Sigmoid colon (tissue), 7 donors: ENCODE results near the gene KRAS. TPM values are rescaled to one million over a fixed set of nuclear protein-coding genes. Genes with fewer than 3 reads are reported as not detected.

ENCODE experiments used
- DNase-seq: peaks from one replicate; pipeline ENCODE4 v3.0.0-alpha.2; 2019
- H3K27ac ChIP-seq, 4 donors: fragments of 200-600 bp; sonication (generic); one replicate each; pipeline ENCODE4 v1.5.1; 2016 to 2019; ENCODE audit warnings: mild to moderate bottlenecking in 1 of 4
- H3K27me3 ChIP-seq, 3 donors: fragments of 200-600 bp; sonication (generic); one replicate each; pipeline ENCODE4 v1.5.1; 2019; ENCODE audit warnings: mild to moderate bottlenecking in 1 of 3
- H3K36me3 ChIP-seq, 4 donors: fragments of 200-600 bp; sonication (generic); one replicate each; pipeline ENCODE4 v1.5.1; 2016 to 2019
- H3K4me1 ChIP-seq, 4 donors: fragments of 200-600 bp; sonication (generic); one replicate each; pipeline ENCODE4 v1.5.1; 2017 to 2019
- H3K4me3 ChIP-seq, 4 donors: fragments of 200-600 bp; sonication (generic); one replicate each; pipeline ENCODE4 v1.5.1; 2017 to 2019; ENCODE audit warnings: mild to moderate bottlenecking in 2 of 4, moderate library complexity in 1 of 4
- H3K9me3 ChIP-seq, 4 donors: fragments of 200-600 bp in 3 of 4; sonication (generic) in 3 of 4; one replicate each; pipeline versions ENCODE4 v1.5.1 to v1.6.1; 2013 to 2019
- EP300 ChIP-seq, 4 donors: sonication (generic); formaldehyde crosslinking; IDR thresholded peaks; one replicate each; pipeline ENCODE4 v1.6.1; 2017; ENCODE audit warnings: antibody characterized with exemption in 4 of 4
- POLR2A ChIP-seq, 2 donors: fragments of 450-650 bp; IDR thresholded peaks; one replicate each; pipeline ENCODE4 v1.6.1; 2016; ENCODE audit warnings: antibody characterized with exemption in 2 of 2, mild to moderate bottlenecking in 2 of 2, moderate library complexity in 2 of 2
- POLR2AphosphoS5 ChIP-seq, 4 donors: sonication (generic); formaldehyde crosslinking; IDR thresholded peaks; one replicate each; pipeline ENCODE4 v1.6.1; 2017; ENCODE audit warnings: antibody characterized with exemption in 4 of 4
- WGBS, 2 donors: extraction: QIAGEN DNeasy Blood & Tissue Kit; methylation state at CpG; one replicate each; pipeline ENCODE4 v1.1.7; 2013; 5-methylcytosine and 5-hydroxymethylcytosine counted together
- intact Hi-C: fragments of 100-400 bp; cut with DNase I; formaldehyde crosslinking; loops from one replicate; pipeline ENCODE4 v1.15.1; 2023
- polyA plus RNA-seq, 3 donors: library from polyadenylated mRNA; stranded (reverse); fragments of 200-250 nt; gene quantifications; one replicate each; pipeline ENCODE4 v1.2.3, GENCODE V29; 2013
- total RNA-seq, 4 donors: library from RNA; depleted of rRNA; stranded (reverse); fragments of >200 nt; gene quantifications; one replicate each; pipeline ENCODE4 v1.1.0, GENCODE V29; 2016
- TF ChIP-seq, protein P1 (sequence below), 4 experiments: fragments of 450-650 bp in 3 of 4; fragments of 200-600 bp in 1 of 4; IDR thresholded peaks; one replicate each; pipeline ENCODE4 v1.5.1; 2016 to 2019; ENCODE audit warnings: antibody characterized with exemption in 4 of 4, mild to moderate bottlenecking in 3 of 4, moderate library complexity in 2 of 4
- donor health status: healthy with polysubstance abuse.
- donor health status: Bipolar disorder and iron deficiency.
- donor health status: healthy.

KRAS gene
- total and polyA plus RNA-seq, 7 donors: 19.4 to 40.2 (median 23.9) TPM

DNA sequence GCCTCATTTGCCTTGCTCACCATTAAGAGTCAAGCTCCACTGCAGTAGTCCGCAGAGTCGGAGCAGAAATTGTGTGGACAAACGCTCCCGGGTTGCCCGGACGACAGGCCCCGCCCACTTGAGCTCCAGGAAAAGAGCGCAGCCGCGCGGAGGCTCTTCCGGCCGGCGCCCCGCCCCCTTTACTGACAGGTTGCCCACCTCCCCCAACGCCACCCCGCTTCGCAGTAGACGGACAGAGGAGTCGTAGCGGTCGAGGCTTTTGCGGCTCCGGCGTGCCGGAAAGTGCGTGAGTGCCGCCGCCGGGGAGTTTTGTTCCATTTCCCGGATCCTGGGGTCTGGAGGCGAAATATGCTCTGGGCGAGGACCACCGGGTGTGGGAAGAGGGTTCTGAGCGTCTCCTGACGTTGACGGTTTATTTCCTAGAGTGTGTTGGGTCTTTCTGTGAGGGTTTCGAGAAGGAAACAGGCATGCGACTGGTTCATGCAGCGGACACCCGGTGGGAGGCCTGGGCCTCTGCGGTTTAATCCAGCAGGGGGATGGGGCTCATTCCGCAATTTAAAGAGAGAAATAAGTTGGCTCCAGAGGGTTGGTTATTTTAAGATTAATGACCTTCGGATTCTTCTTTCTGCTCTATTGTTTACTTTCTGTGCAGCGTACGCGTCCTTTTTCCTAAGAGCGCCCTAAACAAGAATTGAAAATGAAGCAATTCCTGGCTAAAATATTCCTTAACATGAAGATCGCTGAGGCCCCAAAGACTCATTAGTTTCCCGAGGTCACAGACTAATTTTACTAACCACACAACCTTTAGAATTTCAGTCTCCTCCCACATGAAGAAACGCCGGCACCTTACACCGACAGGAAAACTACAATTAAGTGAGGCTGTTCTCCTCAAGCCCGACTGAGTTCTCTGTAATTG lies 55.4 kb downstream of the KRAS start, which contains the start of the genes DNAI7 and ETFRF1:
TSS of gene DNAI7 (minus strand) at position 105 of the 916 bp plus-strand sequence. CDS start at position 23, 82 bp downstream.
TSS of gene ETFRF1 (plus strand) at position 182 of the 916 bp plus-strand sequence. CDS start 8,720 bp downstream, outside the sequence.
- TF ChIP-seq EP300 (IDR thresholded peaks at IDR 0.05): peak in 1 of 4 donors; percentile 38
- TF ChIP-seq, protein P1, sequence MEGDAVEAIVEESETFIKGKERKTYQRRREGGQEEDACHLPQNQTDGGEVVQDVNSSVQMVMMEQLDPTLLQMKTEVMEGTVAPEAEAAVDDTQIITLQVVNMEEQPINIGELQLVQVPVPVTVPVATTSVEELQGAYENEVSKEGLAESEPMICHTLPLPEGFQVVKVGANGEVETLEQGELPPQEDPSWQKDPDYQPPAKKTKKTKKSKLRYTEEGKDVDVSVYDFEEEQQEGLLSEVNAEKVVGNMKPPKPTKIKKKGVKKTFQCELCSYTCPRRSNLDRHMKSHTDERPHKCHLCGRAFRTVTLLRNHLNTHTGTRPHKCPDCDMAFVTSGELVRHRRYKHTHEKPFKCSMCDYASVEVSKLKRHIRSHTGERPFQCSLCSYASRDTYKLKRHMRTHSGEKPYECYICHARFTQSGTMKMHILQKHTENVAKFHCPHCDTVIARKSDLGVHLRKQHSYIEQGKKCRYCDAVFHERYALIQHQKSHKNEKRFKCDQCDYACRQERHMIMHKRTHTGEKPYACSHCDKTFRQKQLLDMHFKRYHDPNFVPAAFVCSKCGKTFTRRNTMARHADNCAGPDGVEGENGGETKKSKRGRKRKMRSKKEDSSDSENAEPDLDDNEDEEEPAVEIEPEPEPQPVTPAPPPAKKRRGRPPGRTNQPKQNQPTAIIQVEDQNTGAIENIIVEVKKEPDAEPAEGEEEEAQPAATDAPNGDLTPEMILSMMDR (IDR thresholded peaks at IDR 0.05): peak in 2 of 4 experiments; percentile 24 to 28
- peak; percentile 87 to 97 (median 90) for TF ChIP-seq POLR2AphosphoS5 (IDR thresholded peaks at IDR 0.05)
- peak; percentile 75 to 85 for TF ChIP-seq POLR2A (IDR thresholded peaks at IDR 0.05)
- DNase-seq: peak; percentile 99
- peaks cover 0 to 22% (median 18%) of the 10 kb centered on the region in 4 donors for H3K4me1 ChIP-seq
- WGBS, 2 donors: 0 to 1% methylated on average over 54 of the region's 54 CpGs
- H3K27me3 ChIP-seq: no peaks in the 10 kb centered on the region
- H3K9me3 ChIP-seq: no peaks in the 10 kb centered on the region
- intact Hi-C loops: loop anchor here (1.0 to 5.0 kb wide), 4 partner anchors 47 to 762 kb away; partner anchors contain the start of genes KRAS and RASSF8
- peak within 1 kb of the TSS; percentile 93 to 96 (median 94) for H3K27ac ChIP-seq
- peak within 1 kb of the TSS; percentile 54 to 78 (median 64) for H3K4me3 ChIP-seq
- H3K36me3 ChIP-seq: no peaks in the 10 kb centered on the region

DNA sequence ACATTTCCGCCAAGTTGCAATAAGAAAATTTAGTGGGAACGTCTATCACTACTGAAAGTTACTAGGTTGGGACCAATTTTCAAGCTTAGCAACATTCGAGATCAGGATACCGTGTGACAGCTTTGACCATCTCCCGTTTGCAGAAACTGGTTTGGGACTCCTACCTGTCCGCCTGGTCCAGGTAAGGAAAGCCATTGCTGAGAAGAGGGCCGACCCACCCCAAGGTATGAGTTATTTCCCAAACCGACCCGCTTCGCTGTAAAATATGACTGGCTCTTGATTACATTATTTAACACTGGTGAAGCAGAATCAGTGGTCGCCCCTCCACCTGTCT lies 56.0 kb downstream of the KRAS start:
- no peak for DNase-seq
- 8 to 9% methylated on average over 11 of the region's 11 CpGs for WGBS, 2 donors
- no peaks in the 10 kb centered on the region for H3K27me3 ChIP-seq
- peaks cover 0 to 22% (median 18%) of the 10 kb centered on the region in 4 donors for H3K4me1 ChIP-seq
- intact Hi-C loops: loop anchor here (1.0 to 5.0 kb wide), 4 partner anchors 48 to 763 kb away; partner anchors contain the start of genes KRAS and RASSF8
- H3K4me3 ChIP-seq: peak overlapping the region; percentile 54 to 78 (median 64)
- TF ChIP-seq POLR2AphosphoS5 (IDR thresholded peaks at IDR 0.05) (no peak), POLR2A (IDR thresholded peaks at IDR 0.05) (no peak), EP300 (IDR thresholded peaks at IDR 0.05) (no peak)
- no peaks in the 10 kb centered on the region for H3K9me3 ChIP-seq
- peak overlapping the region; percentile 93 to 96 (median 94) for H3K27ac ChIP-seq
- no peaks in the 10 kb centered on the region for H3K36me3 ChIP-seq

DNA sequence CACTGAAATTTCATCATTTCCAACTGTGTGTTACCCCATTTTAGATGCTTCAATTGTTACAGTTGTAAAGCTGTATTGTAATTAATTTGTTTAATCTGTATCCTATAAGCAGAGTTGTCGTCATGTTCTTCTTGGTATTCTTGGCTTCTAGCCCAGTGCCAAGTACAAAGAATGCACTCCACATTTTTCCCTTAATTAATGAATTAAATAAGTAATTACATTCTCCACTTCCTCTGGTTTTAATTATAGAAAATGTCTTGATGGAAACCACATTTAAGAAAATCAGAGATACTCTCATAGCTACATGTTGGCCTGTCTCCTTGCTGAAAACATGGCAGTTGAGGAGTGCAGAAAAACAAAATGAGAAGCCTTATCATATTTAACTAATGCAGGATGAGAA lies 56.5 kb downstream of the KRAS start:
- no peaks in the 10 kb centered on the region for H3K9me3 ChIP-seq
- peak overlapping the region in 3 of 4 donors; percentile 62 to 78 (median 66) for H3K4me3 ChIP-seq
- TF ChIP-seq POLR2AphosphoS5 (IDR thresholded peaks at IDR 0.05) (no peak), POLR2A (IDR thresholded peaks at IDR 0.05) (no peak), EP300 (IDR thresholded peaks at IDR 0.05) (no peak)
- TF ChIP-seq, protein P1 (IDR thresholded peaks at IDR 0.05): no peak
- intact Hi-C loops: loop anchor here (2.0 kb wide), 1 partner anchor 57 kb away; the partner anchor contains the start of gene KRAS
- no peak for DNase-seq
- peaks cover 0 to 22% (median 19%) of the 10 kb centered on the region in 4 donors for H3K4me1 ChIP-seq
- 11 to 61% methylated on average over 1 of the region's 1 CpG for WGBS, 2 donors
- peak overlapping the region in 3 of 4 donors; percentile 93 to 96 (median 93) for H3K27ac ChIP-seq
- H3K36me3 ChIP-seq: no peaks in the 10 kb centered on the region
- H3K27me3 ChIP-seq: no peaks in the 10 kb centered on the region

DNA sequence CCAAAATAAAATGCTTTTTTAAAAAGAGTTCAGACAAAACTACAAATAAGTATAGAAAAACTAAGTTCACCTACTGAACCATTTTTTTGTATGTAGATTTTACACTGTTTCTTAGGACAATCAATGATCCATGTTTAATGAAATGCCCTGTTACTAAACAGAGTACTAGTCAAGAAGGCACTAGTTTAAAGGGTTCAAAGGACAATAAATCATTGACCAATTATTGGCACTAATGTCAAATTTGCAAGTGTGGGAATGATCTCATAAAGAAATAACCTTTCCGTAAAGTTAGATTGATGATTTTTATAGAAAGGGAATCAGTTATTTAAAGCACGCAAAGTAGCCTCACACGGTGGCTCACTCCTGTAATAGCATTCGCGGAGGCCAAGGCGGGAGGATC lies 59.9 kb downstream of the KRAS start:
- TF ChIP-seq POLR2A (IDR thresholded peaks at IDR 0.05): no peak
- 87 to 96% methylated on average over 6 of the region's 6 CpGs for WGBS, 2 donors
- H3K36me3 ChIP-seq: no peaks in the 10 kb centered on the region
- DNase-seq: no peak
- intact Hi-C loops: no loop called here
- no peak overlapping the region for H3K27ac ChIP-seq
- no peaks in the 10 kb centered on the region for H3K27me3 ChIP-seq
- no peak overlapping the region for H3K4me3 ChIP-seq
- H3K4me1 ChIP-seq: peaks cover 0 to 22% (median 13%) of the 10 kb centered on the region in 4 donors
- no peaks in the 10 kb centered on the region for H3K9me3 ChIP-seq

DNA sequence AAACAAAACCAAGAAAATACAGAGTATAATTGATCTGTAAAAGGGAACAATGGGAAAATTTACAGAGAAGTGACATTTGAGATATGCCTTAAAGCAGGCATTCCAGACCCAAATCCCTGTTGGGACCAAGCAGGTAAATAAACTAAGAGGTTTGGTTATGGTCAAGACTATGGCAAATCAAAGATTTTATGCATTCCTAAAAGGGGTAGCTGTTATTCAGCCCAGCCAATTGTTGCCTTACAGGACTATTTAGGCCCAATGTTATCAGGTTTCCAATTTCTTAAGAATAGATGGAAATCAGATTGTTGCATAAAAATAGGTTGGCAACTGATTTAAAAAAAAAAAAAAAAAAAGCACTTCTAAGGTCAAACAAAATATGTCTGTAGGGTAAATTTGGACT lies 61.1 kb downstream of the KRAS start:
- Histone ChIP-seq H3K9me3 (no peaks in the 10 kb centered on the region), H3K27me3 (no peaks in the 10 kb centered on the region), H3K4me1 (peaks cover 0 to 20% (median 12%) of the 10 kb centered on the region in 4 donors), H3K27ac (no peak overlapping the region), H3K36me3 (no peaks in the 10 kb centered on the region), H3K4me3 (no peak overlapping the region)
- no peak for TF ChIP-seq POLR2A (IDR thresholded peaks at IDR 0.05)
- TF ChIP-seq POLR2AphosphoS5 (IDR thresholded peaks at IDR 0.05): no peak
- no peak for TF ChIP-seq EP300 (IDR thresholded peaks at IDR 0.05)
- TF ChIP-seq, protein P1 (IDR thresholded peaks at IDR 0.05): no peak
- no peak for DNase-seq
- intact Hi-C loops: no loop called here
